GM12864 (cell line): ENCODE measurements around the gene CLDN9.

Experiments used
- DNase-seq: peaks from one replicate; pipeline ENCODE4 v3.0.0-alpha.2; 2011; ENCODE audit warnings: low read depth
- H3K4me3 ChIP-seq: 2 replicates; pipeline ENCODE4 v1.5.1; 2011; ENCODE audit warnings: mild to moderate bottlenecking, low read depth, low read length, control low read depth
- TF ChIP-seq, protein P1 (sequence below): IDR thresholded peaks from 2 replicates; pipeline ENCODE4 v1.5.1; 2011; ENCODE audit warnings: low read depth, mild to moderate bottlenecking, moderate library complexity, low read length, control low read depth, inconsistent platforms; ENCODE audit errors: missing control alignments

Gene CLDN9

DNA sequence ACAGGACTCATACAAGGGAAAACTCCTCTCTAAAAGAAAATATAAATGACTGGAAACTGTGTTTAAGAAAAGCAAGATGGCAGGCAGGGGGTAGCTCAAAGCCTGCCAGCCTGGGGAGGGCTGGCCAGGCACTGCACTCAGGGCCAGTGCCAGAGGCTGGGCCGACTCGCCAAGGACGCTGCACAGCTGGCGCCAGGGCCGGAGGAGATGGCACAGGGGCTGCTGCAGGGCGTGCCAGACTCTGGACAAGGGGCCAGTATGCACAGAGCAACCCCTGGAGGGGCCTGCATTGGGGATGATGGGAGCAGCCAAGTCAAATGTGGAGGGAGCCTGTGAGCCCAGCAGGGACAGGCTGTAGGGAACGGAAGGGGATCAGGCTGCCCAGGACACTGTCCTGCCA, 36.5 kb upstream of the CLDN9 start:
- DNase-seq = no peak
- TF ChIP-seq, protein P1, sequence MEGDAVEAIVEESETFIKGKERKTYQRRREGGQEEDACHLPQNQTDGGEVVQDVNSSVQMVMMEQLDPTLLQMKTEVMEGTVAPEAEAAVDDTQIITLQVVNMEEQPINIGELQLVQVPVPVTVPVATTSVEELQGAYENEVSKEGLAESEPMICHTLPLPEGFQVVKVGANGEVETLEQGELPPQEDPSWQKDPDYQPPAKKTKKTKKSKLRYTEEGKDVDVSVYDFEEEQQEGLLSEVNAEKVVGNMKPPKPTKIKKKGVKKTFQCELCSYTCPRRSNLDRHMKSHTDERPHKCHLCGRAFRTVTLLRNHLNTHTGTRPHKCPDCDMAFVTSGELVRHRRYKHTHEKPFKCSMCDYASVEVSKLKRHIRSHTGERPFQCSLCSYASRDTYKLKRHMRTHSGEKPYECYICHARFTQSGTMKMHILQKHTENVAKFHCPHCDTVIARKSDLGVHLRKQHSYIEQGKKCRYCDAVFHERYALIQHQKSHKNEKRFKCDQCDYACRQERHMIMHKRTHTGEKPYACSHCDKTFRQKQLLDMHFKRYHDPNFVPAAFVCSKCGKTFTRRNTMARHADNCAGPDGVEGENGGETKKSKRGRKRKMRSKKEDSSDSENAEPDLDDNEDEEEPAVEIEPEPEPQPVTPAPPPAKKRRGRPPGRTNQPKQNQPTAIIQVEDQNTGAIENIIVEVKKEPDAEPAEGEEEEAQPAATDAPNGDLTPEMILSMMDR = no peak
- no peak overlapping the region for H3K4me3 ChIP-seq

DNA sequence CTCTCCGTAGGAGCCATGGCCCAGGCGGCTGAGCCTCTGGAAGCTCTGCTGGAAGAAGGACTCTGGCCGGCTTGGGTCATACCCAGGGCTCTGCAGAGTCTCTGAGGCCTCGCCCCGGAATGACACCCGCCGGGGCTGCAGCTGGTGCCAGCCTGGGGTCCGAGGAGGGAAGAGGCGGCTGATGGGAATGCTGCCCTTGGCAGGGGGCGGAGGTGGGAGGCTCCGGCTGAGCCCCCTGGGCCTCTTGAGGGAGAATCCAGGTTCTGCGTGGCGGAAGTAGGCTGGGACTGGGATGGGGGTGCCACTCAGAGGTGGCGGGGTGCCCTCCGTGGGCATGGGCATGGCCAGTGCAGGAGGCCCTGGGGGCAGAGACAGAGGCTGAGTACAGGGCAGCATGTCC, 36.0 kb upstream of the CLDN9 start:
- no peak for DNase-seq
- H3K4me3 ChIP-seq = no peak overlapping the region
- TF ChIP-seq, protein P1 = no peak

DNA sequence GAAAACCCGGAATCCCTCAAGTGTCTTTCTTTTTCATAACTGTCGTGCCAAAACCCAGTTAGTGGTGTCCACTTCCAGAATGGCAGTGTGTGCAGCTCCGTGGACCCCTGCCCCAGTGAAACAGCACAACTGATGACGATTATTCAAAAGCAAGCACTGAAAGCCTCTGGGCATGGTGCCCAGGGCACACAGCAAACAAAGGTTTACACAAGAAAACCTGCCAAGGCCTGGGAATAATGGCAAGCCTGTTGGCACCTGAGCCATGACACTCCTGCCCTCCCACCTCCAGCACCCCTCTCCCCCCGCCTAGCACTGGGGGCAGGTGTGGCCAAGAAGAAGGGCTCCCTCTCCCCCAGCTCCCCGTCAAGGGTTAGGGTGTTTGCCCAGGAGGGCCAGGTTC, 35.3 kb upstream of the CLDN9 start:
- no peak overlapping the region for H3K4me3 ChIP-seq
- TF ChIP-seq, protein P1 = no peak
- no peak for DNase-seq

DNA sequence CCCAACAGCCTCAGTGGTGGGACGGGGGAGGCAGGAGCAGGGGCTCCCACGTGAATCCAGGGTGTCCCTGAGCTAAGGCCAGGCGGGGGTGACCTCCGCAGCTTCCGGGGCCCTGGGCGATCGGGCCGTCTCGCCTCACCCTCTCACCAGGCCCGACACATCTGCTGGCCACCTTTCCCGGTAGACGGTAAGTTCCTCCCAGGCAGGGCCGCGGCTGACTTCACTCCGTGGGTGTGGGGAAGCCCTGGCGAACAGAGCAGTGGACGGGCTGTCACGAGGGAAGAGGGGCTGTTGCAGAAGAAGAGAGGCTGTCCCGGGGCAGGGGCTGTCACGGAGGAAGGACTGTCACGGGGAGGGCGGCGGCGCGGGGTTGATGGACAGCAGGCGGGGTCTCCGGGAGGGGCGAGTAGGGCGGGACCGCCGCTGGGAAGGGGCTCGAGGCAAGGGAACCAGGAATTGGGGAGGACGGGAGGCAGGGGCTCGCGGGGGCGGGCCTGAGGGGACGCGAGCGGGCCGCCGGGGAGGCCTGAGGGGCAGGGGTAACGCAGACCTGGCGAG, 33.0 kb upstream of the CLDN9 start:
- TF ChIP-seq, protein P1 = no peak
- H3K4me3 ChIP-seq = peak overlapping the region; percentile 87
- no peak for DNase-seq

DNA sequence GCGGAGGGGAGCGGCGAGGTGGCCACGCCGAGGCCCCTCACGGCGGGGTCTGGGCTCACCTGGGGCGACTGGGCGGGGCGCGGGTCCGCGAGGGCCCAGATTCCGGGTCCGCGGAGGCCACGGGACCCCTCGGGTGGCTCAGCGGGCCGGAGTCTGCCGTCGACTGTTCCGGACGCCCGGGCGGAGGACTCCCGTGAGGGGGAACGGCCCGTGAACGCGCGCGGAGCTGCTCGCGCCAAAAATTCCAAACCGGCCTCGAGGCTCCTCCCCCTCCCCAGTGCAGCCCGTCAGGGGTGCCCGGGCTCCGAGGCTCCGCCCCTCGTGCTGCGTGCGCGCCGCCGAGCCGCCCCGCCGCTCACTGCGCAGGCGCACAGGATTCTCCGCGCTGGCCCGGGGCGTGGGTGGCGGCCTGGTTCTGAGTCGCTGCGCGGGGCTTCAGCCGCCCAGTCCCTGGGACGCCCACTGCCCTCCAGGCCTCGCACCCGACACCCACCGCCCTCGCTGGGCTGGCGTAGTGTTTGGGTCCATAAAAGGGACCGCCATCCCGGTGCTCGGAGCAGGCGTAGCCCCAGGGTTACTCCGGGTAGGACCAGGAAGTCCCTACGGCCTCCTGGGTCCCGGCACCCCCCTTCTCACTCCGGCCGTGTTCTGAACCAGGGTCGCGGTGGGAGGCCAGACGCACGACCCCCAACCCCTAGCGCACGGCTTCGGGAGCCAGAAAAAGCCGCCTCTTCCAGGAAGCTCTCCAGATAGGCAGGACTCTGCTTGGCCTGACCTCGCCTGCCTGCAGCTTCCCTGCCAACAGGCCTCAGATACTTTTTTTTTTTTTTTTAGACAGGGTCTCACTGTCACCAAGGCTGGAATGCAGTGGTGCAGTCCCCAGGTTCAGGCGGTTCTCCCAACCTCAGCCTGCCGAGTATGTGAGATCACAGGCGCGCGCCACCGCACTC, 32.2 kb upstream of the CLDN9 start, which contains the start of gene PKMYT1:
Gene PKMYT1 (minus strand): TSS at position 220 of the 950 bp plus-strand sequence. CDS start 789 bp downstream, outside the sequence.
- DNase-seq = peak; percentile 53
- H3K4me3 ChIP-seq = peak within 1 kb of the TSS; percentile 87
- TF ChIP-seq, protein P1 = no peak

DNA sequence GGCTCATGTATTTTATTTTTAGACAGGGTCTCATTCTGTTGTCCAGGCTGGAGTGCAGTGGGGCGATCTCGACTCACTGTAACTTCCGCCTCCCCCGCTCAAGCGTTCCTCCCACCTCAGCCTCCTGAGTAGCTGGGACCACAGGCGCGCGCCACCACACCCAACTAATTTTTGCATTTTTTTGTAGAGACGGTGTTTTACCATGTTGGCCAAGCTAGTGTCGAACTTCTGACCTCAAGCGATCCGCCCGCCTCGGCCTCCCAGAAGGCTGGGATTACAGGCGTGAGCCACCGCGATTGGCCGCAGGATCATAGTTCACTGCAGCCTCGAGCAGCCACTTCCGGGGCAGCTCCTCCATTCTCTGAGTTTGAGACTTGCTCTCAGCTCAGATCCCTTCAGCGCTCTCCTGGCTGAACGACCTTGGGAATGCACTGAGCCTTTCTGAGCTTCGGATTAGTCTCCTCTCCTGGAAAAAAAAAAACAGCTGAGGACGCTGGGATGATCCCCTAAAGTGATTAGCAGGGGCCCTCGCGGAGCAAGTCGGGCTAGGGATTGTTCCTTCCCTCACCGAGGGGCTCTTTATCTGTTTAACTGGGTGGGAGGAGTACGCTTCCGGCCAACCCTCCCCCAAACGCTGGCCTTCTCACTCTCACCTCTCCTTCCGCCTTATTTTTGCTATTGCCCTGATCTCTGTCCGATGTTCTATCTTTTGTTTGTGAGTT, 31.4 kb upstream of the CLDN9 start:
- no peak for DNase-seq
- TF ChIP-seq, protein P1 = no peak
- H3K4me3 ChIP-seq = peak overlapping the region; percentile 87; the same call in 1 of the 2 replicates
